KOPT-K1 (cell line): Measurements from ENCODE around the gene TBX1.

Experiments used
- H3K27ac ChIP-seq: fragments of 200-600 bp; sonication (generic); 2 replicates; pipeline ENCODE4 v1.5.1; 2016; ENCODE audit warnings: antibody characterized with exemption, mild to moderate bottlenecking, low read depth, low read length; ENCODE audit not compliant: poor library complexity, severe bottlenecking
- H3K36me3 ChIP-seq: fragments of 200-600 bp; sonication (generic); 2 replicates; pipeline ENCODE4 v1.5.1; 2017; ENCODE audit warnings: antibody characterized with exemption, mild to moderate bottlenecking, low read length, moderate library complexity; ENCODE audit not compliant: insufficient read depth
- H3K9me3 ChIP-seq: fragments of 200-600 bp; sonication (generic); 2 replicates; pipeline ENCODE4 v1.5.1; 2017; ENCODE audit warnings: antibody characterized with exemption, low read length, mild to moderate bottlenecking; ENCODE audit not compliant: insufficient read depth, poor library complexity, severe bottlenecking

TBX1 gene

GRCh38 chr22:19760058-19760950, at the start of gene TBX1:
Gene TBX1 (plus strand): TSS chr22:19760778. CDS start chr22:19760844, 66 bp downstream.
- H3K27ac ChIP-seq, result no peak within 1 kb of the TSS
- H3K9me3 ChIP-seq, result no peaks in the 10 kb centered on the region
- H3K36me3 ChIP-seq, result no peaks in the 10 kb centered on the region

- Histone ChIP-seq H3K27ac (no peak overlapping the region), H3K9me3 (no peaks in the 10 kb centered on the region), H3K36me3 (no peaks in the 10 kb centered on the region)
These were observed 47.3 kb upstream of the TBX1 start for GRCh38 chr22:19713245-19713644.

DNA sequence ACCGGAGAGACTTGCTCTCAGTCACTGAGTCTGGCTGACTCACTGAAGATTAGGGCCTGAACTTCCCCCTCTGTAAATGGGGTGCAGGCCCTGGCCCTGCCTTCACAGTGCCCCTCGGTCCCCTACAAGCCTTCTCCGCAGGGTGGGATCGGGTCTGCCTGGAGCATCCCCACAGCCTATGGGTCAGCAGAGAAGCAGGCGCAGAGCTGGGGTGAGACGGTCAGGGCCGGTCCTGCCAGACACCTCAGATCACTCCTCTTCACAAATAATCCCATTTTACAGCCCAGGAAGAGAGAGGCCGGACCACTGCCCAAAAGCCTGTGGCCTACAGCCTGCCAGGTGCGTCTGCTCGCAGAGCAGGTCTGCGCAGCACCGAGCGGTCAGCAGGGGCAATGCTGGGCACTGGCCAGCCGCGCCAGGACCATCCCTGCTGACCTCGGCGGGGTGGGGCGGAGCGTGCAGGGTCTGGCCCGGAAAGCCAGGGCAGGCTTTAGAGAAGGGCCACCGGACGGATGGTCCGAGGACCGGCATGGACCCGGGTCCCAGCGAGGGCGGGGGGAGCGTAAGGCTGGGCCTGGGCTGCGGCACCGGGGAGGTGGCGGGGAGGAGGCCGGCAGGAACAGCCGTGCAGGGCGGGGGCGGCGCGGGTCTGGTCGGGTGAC, 46.8 kb upstream of the TBX1 start:
- no peaks in the 10 kb centered on the region for H3K9me3 ChIP-seq
- H3K36me3 ChIP-seq, result no peaks in the 10 kb centered on the region
- no peak overlapping the region for H3K27ac ChIP-seq

- Histone ChIP-seq H3K9me3 (no peaks in the 10 kb centered on the region), H3K27ac (no peak within 1 kb of the TSS), H3K36me3 (no peaks in the 10 kb centered on the region)
These were observed 46.0 kb upstream of the TBX1 start, which contains the start of gene SEPTIN5 for GRCh38 chr22:19714312-19715187. Gene SEPTIN5 (plus strand): TSS chr22:19714503. CDS start chr22:19714589, 86 bp downstream.

DNA sequence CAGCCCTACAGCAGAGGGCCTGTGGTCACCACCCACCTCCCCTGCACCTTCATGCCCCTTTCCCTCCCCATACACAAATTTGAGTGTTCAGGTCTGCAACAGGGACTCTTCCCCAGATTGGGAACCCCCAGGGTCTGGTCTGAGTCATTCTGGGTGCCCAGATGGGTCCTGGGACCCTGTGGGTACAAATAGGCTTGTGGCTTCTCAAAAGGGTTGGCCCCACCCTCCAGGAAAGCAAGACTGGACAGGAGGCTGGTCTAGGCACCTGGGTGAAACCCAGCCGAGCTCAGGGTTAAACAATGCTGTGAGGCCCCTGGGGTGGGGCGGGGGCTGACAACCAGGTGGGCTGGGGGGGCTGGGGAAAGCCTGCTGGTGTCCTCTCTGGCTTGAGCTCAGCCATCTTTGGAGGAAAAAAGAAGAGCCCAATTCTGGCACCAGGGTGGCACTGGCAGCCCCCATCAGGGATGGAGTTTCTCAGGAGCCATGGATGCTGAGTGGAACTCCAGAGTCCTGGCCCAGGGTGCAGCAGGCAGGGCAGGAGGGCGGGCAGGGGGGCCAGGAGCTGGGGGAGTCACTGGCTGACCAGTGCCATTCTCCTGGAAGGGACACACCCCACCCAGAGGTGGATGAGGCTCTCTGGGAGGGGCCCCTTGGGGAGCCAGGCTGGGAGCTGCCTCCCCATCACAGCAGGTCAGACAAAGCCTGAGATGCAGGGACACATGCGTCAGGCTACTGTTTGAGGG, 45.2 kb upstream of the TBX1 start:
- Histone ChIP-seq H3K9me3 (no peaks in the 10 kb centered on the region), H3K27ac (no peak overlapping the region), H3K36me3 (no peaks in the 10 kb centered on the region)

DNA sequence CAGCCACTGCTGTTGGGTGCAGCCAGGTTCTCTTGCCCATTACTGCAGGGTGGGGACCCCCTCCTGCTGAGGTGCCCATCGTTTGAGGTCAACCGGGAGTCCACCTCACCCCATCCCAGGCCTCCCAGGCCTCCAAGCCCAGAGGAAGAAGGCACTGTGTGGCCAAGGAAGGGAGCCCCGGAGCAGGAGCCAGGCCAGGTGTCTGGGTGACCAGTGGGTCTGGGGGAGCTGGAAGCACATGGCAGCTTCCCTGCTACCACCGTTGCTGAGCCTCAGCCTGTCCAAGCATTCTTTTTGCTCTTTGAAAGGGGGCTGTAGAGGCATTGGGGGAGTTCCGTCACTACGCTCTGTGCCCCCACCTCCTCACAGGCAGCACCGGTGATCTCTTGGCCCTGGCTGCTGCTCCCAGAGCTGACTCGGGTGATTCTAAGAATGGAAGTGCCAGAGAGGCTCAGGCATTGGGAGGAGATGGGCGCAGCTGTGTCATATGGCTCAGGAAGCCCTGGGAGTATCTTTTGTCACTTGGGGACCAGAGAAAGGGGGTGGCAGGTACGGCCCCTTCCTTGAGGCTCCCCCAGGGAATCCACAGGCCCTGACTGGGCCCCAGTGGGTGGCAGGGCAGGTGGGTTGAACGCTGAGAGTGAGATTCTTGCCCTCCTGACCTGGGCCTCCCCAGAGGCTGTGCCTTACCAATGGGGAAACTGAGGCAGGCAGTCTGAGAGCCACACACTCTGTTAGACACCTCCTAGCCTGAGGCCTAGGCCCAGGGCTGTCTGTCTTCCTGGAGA, 44.3 kb upstream of the TBX1 start:
- no peaks in the 10 kb centered on the region for H3K36me3 ChIP-seq
- H3K27ac ChIP-seq, result no peak overlapping the region
- no peaks in the 10 kb centered on the region for H3K9me3 ChIP-seq

DNA sequence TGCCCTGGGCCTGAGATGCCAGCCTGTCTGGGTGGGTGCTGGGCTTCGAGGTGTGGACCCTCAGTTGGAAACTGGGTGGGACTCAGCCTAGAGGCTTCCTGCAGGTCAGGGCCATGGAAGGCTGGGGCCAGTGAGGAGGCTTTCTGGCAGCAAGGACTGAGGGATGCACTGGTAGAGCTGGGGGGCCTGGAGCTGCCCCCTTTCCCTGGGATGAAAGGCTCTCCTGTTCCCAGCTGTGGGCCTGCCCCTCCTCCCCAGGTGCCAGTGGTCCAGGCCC, 43.8 kb upstream of the TBX1 start:
- Histone ChIP-seq H3K36me3 (no peaks in the 10 kb centered on the region), H3K9me3 (no peaks in the 10 kb centered on the region), H3K27ac (no peak overlapping the region)

- H3K9me3 ChIP-seq, result no peaks in the 10 kb centered on the region
These were observed 43.4 kb upstream of the TBX1 start for GRCh38 chr22:19717181-19717580.

GRCh38 chr22:19717691-19718455, 42.7 kb upstream of the TBX1 start:
- Histone ChIP-seq H3K36me3 (no peaks in the 10 kb centered on the region), H3K27ac (peak overlapping the region; percentile 27), H3K9me3 (no peaks in the 10 kb centered on the region)

More at GRCh38 chr22:19717181-19717580, 43.4 kb upstream of the TBX1 start:
- H3K27ac ChIP-seq, result no peak overlapping the region
- H3K36me3 ChIP-seq, result no peaks in the 10 kb centered on the region

GRCh38 chr22:19718456-19719049, 42.0 kb upstream of the TBX1 start:
- no peaks in the 10 kb centered on the region for H3K36me3 ChIP-seq
- no peaks in the 10 kb centered on the region for H3K9me3 ChIP-seq
- H3K27ac ChIP-seq, result peak overlapping the region; percentile 27

GRCh38 chr22:19719050-19719482, 41.5 kb upstream of the TBX1 start:
- H3K36me3 ChIP-seq, result no peaks in the 10 kb centered on the region
- no peaks in the 10 kb centered on the region for H3K9me3 ChIP-seq
- H3K27ac ChIP-seq, result no peak overlapping the region

GRCh38 chr22:19719488-19720021, 41.0 kb upstream of the TBX1 start:
- Histone ChIP-seq H3K36me3 (no peaks in the 10 kb centered on the region), H3K27ac (no peak overlapping the region), H3K9me3 (no peaks in the 10 kb centered on the region)
